Measurements from ENCODE around the gene FCMR.

- TF ChIP-seq CTCF (conservative IDR thresholded peaks at IDR 0.05; ENCODE audit: low read length) (peak; percentile 88), EZH2phosphoT487 (IDR thresholded peaks at IDR 0.05; ENCODE audit: borderline replicate concordance) (no peak)
Observed at GRCh38 chr1:206935491-206936067, 13.8 kb upstream of the FCMR start.

All from Loucy (cell line).